ENCODE measurements around the gene ZNFX1.
A peak's percentile ranks its signal among the peaks of the same experiment; 100 is the strongest.

The ZNFX1 gene

DNA sequence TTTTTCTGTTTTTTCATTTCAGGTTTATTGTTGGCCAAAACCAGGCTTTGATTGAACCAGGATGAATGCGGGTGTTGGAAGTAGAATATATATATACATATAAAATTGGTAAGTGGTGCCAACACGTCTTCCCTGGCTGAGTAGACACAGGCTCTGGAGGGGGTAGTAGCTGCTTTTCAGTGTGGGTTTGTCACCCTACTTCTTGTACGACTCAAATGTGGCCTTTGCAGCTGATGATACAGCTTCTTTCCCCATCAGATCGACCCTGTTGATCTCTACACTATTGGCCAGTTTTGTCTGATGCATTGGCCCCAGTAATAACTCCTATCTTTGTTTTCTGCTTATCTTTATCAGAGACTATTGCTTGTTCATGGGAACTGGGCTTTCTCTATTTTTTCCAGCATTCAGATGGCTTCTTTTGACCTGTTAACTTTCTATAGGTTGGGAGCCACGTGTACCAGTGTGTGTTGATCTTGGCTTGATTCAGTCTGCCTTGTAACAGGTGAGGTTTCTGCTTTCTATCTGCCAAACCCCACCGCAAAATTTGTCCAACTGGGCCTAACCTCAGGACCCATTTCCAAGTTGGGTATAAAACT, 2.7 kb upstream of the ZNFX1 start:
- DNase-seq (ENCODE audit: insufficient read length, low spot score) (no peak), FAIRE-seq (no peak)

GRCh38 chr20:49279677-49280462, 2.0 kb upstream of the ZNFX1 start:
- FAIRE-seq: no peak

GRCh38 chr20:49278818-49279676, 1.2 kb upstream of the ZNFX1 start:
- FAIRE-seq (peak; percentile 18), DNase-seq (ENCODE audit: insufficient read length, low spot score) (no peak)

More at GRCh38 chr20:49279677-49280462, 2.0 kb upstream of the ZNFX1 start:
- DNase-seq (ENCODE audit: insufficient read length, low spot score): no peak

GRCh38 chr20:49277786-49278035, 146 bp downstream of the ZNFX1 start:
- DNase-seq (ENCODE audit: insufficient read length, low spot score) (no peak), FAIRE-seq (no peak)

DNA sequence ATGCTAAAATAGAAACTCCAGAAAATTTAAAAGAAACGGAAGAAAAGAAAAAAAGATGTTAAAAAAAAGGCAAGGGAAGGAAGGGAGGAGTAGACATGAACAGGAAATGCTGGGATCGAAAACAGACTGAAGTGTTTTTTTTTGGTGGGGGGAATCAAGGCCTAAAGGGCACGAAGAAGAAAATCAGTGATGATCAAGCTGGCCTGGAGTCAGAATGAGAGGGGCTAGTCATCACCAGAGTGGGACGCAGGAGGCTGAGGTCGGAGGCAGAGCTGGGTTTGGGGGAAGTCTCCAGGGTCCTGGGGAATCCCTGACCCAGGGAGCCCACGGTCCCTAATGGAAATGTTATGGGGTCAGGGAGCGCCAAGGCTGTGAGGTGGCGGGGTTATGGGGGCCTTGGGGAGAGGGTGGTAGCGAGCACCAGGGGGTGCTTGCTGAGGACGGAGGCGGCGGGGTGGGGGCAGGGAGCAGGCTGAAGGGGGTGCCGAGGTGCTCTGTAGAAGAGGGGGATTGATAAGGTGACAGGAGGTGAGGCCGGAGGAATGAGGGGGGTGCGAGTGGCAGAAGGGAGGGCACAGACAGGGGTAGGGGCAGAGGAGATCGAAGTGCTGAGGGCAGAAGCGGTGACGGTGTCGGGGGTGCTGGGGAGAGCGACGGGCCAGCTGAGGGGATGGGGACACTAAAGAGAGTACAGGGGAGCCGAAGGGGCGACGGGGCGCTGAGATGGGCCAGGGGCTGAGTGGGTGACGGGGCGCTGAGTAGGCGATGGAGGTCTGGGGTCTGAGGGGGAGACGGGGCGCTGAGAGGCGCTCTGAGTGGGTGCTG, 684 bp downstream of the ZNFX1 start:
- FAIRE-seq: no peak
- no peak for DNase-seq (ENCODE audit: insufficient read length, low spot score)

DNA sequence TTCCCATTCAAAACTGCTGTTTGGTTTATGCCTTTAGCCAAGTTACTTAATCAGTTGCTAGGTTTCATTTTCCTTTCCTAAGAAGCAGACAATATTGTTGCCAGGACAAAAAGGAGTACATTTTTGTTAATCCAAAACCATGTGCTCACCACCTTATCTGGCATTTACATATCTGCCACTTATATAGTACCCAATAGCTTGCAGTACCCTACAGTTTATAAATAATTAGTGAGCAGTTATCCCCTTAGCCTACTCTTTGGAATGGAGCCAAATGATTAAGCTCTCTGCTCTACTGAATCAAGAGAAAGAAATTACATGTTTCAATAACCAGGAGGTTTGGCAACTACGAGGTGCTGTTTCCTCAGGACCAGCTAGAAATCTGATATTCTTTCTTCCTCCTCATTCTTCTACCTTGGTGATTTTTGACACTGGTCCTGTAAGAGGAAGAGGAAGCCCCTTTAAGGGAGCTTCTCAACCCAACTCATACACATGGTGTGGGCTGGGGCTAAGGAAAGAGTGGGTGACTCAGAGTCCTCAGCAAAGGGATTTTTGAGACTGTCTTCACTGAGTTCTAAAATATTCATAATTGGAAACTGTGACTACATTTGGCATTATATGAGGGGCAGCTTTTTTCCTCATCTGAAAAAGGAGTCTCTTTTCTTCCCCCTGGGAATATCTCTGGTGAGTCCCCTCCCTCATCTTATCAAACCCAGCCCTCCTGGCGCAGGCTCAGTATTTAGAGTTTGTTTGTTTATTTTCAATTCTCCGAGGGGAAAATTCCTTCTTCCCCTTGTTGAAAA, 1.5 kb downstream of the ZNFX1 start:
- DNase-seq (ENCODE audit: insufficient read length, low spot score): no peak
- peak; percentile 86 for FAIRE-seq

DNA sequence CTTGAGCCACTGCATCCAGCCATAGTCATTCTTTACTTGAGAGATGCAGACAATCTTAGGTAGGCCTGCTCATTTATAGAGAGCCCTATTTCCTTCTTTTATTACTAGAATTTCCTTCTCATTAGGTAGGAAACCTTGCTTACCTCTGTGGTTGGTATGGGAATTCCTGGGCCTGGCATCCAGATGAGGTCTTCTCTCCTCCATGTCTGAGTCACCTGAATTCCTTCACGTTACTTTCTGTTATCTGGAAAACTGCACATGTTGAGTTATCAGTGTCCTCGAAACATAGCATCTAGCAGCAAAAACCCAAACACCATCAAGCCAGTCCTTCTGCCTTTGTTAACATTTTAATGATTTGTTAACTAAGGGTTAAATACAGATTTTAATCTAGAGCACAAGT, 2.2 kb downstream of the ZNFX1 start:
- no peak for FAIRE-seq
- no peak for DNase-seq (ENCODE audit: insufficient read length, low spot score)

GRCh38 chr20:49275216-49275615, 2.6 kb downstream of the ZNFX1 start:
- DNase-seq (ENCODE audit: insufficient read length, low spot score): no peak

DNA sequence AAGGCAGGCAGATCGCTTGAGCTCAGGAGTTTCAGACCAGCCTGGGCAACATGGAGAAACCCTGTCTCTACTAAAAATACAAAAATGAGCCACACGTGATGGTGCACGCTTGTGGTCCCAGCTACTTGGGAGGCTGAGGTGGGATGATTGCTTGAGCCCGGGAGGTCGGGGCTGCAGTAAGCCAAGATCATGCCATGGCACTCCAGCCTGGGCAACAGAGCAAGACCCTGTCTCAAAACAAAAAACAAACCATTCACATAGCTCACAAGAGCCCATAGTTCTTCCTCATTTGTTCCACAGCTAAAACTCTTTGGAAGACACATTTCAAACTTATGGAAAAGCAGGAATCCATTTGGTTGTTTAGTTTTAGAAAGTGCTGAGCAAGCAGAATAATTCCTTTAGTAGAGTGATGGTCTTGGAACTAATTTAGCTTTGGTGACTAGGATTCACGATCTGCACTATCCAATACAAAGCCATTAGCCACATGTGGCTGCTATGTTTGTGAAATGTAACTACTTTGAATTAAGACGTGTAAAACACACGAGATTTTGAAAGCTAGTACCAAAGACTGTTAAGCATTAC, 4.1 kb downstream of the ZNFX1 start:
- no peak for FAIRE-seq
- DNase-seq (ENCODE audit: insufficient read length, low spot score): no peak

More at GRCh38 chr20:49275216-49275615, 2.6 kb downstream of the ZNFX1 start:
- no peak for FAIRE-seq

- peak; percentile 91 for FAIRE-seq
- peak; percentile 35 for DNase-seq (ENCODE audit: insufficient read length, low spot score)
These were observed 5.2 kb downstream of the ZNFX1 start for GRCh38 chr20:49272654-49273053.

GRCh38 chr20:49270736-49271135, 7.1 kb downstream of the ZNFX1 start:
- DNase-seq (ENCODE audit: insufficient read length, low spot score) (no peak), FAIRE-seq (no peak)

- FAIRE-seq: no peak
- no peak for DNase-seq (ENCODE audit: insufficient read length, low spot score)
These were observed 7.7 kb downstream of the ZNFX1 start for GRCh38 chr20:49270177-49270576.

GRCh38 chr20:49268600-49269365, 9.1 kb downstream of the ZNFX1 start:
- FAIRE-seq (peak; percentile 66), DNase-seq (ENCODE audit: insufficient read length, low spot score) (no peak)

GRCh38 chr20:49267327-49267726, 10.5 kb downstream of the ZNFX1 start:
- no peak for DNase-seq (ENCODE audit: insufficient read length, low spot score)
- peak; percentile 68 for FAIRE-seq

DNA sequence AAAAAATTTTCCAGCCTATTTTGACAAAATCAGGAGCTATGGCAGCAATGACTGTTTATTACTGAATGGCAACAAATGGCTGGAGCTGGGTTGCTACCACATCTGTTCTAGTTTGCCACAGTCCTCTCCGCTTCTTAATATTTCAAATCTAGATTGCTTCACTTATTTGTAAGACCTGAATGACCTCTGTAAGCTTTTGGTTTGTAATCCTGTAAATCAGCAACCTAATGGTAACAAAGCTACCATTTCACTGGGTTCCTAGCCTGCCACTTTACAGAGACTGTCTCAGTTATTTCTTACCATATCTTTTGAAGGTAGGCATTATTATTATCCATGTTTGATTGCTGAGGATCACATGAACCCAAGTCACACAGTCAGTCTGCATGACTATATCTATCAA, 15.4 kb downstream of the ZNFX1 start:
- FAIRE-seq: no peak

DNA sequence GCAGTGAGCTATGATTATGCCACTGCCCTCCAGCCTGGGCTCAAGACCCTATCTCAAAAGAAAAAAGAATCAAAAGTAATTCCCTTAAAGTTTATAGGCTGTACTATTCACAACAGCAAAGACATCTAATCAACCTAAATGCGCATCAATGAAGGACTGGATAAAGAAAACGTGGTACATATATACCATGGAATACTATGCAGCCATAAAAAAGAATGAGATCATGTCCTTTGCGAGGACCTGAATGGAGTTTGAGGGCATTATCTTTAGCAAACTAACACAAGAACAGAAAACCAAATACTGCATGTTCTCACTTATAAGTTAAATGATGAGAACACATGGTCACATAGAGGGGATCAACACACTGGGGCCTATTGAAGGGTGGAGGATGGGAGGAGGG, 16.7 kb downstream of the ZNFX1 start:
- FAIRE-seq (no peak), DNase-seq (ENCODE audit: insufficient read length, low spot score) (no peak)

More for the DNA sequence above, 15.4 kb downstream of the ZNFX1 start:
- no peak for DNase-seq (ENCODE audit: insufficient read length, low spot score)

DNA sequence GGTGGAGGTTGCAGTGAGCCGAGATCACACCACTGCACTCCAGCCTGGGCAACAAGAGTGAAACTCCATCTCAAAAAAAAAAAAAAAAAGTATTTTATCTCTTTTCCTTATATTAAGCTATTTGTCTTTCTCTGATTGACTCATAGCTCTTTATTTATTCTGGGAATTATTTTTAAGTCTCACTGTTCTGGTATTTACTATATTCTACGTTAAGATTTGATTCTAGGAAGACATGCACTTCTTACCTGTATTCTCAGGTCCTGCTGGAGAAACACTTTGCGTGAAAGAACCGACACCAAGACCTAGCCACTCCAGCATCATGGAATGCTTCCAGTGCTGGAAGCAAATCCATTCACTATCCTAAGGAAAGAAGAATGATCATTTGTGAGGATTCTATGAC, 17.6 kb downstream of the ZNFX1 start:
- DNase-seq (ENCODE audit: insufficient read length, low spot score): no peak
- no peak for FAIRE-seq

DNA sequence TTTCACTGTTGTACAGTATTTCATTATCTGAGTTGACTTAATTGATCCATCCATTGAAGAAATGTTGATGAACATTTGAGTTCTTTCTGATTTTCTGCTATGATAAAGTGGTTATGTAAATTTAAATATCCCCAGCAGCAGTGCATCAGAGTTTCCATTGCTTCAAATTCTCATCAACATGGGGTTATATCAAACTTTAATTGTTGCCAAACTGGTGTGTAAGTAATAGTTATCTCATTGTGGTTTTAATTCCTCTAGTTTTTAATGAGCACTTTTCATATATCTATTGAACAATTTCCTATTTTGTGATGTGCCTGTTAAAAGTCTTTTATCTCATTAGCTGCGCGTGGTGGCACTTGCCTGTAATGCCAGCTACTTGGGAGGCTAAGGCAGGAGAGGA, 18.1 kb downstream of the ZNFX1 start:
- FAIRE-seq (no peak), DNase-seq (ENCODE audit: insufficient read length, low spot score) (no peak)

- DNase-seq (ENCODE audit: insufficient read length, low spot score): no peak
- FAIRE-seq: no peak
These were observed 18.6 kb downstream of the ZNFX1 start for GRCh38 chr20:49259284-49259683.

Data from GM19239 (cell line).